Osteocyte (in vitro differentiated cells): Measurements from ENCODE around the gene CLIC3. TPM values are rescaled to one million over a fixed set of nuclear protein-coding genes. Genes with fewer than 3 reads are reported as not detected.

Experiments used
- DNase-seq: peaks from one replicate; pipeline ENCODE4 v3.0.0; 2021; ENCODE audit warnings: mixed read lengths; ENCODE audit not compliant: unreplicated experiment; ENCODE audit errors: extremely low spot score
- H3K27ac Mint-ChIP-seq: one replicate; pipeline ENCODE4 v1.8.0; 2021; ENCODE audit warnings: mild to moderate bottlenecking, mixed read lengths; ENCODE audit not compliant: unreplicated experiment
- H3K27me3 Mint-ChIP-seq: one replicate; pipeline ENCODE4 v1.8.0; 2021; ENCODE audit warnings: mixed read lengths; ENCODE audit not compliant: unreplicated experiment
- H3K36me3 Mint-ChIP-seq: one replicate; pipeline ENCODE4 v1.8.0; 2021; ENCODE audit warnings: mixed read lengths; ENCODE audit not compliant: unreplicated experiment
- H3K4me1 Mint-ChIP-seq: one replicate; pipeline ENCODE4 v1.8.0; 2021; ENCODE audit warnings: mixed read lengths; ENCODE audit not compliant: unreplicated experiment
- H3K4me3 Mint-ChIP-seq: one replicate; pipeline ENCODE4 v1.8.0; 2021; ENCODE audit warnings: mild to moderate bottlenecking, moderate library complexity, mixed read lengths; ENCODE audit not compliant: unreplicated experiment
- H3K9me3 Mint-ChIP-seq: one replicate; pipeline ENCODE4 v1.8.0; 2021; ENCODE audit warnings: mixed read lengths; ENCODE audit not compliant: unreplicated experiment
- CTCF ChIP-seq: fragments of 200-600 bp; sonication (generic); IDR thresholded peaks from 2 replicates; pipeline ENCODE4 v1.5.0; 2021; ENCODE audit warnings: antibody characterized with exemption, mild to moderate bottlenecking, moderate library complexity
- total RNA-seq: library from RNA; stranded (reverse); gene quantifications from 2 replicates; pipeline ENCODE4 v1.2.1, GENCODE V29; 2021

CLIC3 gene
- total RNA-seq, 1 donor from 2014 or later, result not detected

- Mint-ChIP-seq H3K4me3 (no peak overlapping the region), H3K36me3 (peaks cover 3% of the 10 kb centered on the region), H3K27ac (no peak overlapping the region), H3K9me3 (no peaks in the 10 kb centered on the region), H3K4me1 (no peaks in the 10 kb centered on the region), H3K27me3 (no peaks in the 10 kb centered on the region)
- TF ChIP-seq CTCF, result no peak
- DNase-seq, result no peak
These were observed 17.2 kb upstream of the CLIC3 start for GRCh38 chr9:137013571-137013940.

GRCh38 chr9:137012694-137013570 is 16.6 kb upstream of the CLIC3 start:
- no peak for TF ChIP-seq CTCF
- Mint-ChIP-seq H3K27me3 (no peaks in the 10 kb centered on the region), H3K4me1 (no peaks in the 10 kb centered on the region), H3K27ac (no peak overlapping the region), H3K9me3 (no peaks in the 10 kb centered on the region), H3K4me3 (no peak overlapping the region), H3K36me3 (peaks cover 3% of the 10 kb centered on the region)
- no peak for DNase-seq

GRCh38 chr9:137011907-137012675 is 15.7 kb upstream of the CLIC3 start:
- DNase-seq, result no peak
- Mint-ChIP-seq H3K4me1 (no peaks in the 10 kb centered on the region), H3K9me3 (no peaks in the 10 kb centered on the region), H3K27me3 (no peaks in the 10 kb centered on the region), H3K4me3 (no peak overlapping the region), H3K36me3 (peaks cover 3% of the 10 kb centered on the region), H3K27ac (no peak overlapping the region)
- TF ChIP-seq CTCF, result no peak

- no peak overlapping the region for H3K27ac Mint-ChIP-seq
- no peaks in the 10 kb centered on the region for H3K9me3 Mint-ChIP-seq
- no peaks in the 10 kb centered on the region for H3K27me3 Mint-ChIP-seq
- H3K4me1 Mint-ChIP-seq, result no peaks in the 10 kb centered on the region
- TF ChIP-seq CTCF, result no peak
- no peak for DNase-seq
- no peak overlapping the region for H3K4me3 Mint-ChIP-seq
- H3K36me3 Mint-ChIP-seq, result peaks cover 1% of the 10 kb centered on the region
These were observed 14.8 kb upstream of the CLIC3 start for GRCh38 chr9:137011156-137011555.
